Gastroesophageal sphincter (tissue), 4 donors: ENCODE measurements around the gene C9orf85. TPM values are rescaled to one million over a fixed set of nuclear protein-coding genes. Genes with fewer than 3 reads are reported as not detected.
A peak's percentile ranks its signal among the peaks of the same experiment; 100 is the strongest.

Source experiments
- ATAC-seq: fragments of 150-250 bp; one replicate; pipeline ENCODE4 v1.9.1; 2016; ENCODE audit warnings: mild to moderate bottlenecking, moderate library complexity
- H3K27ac ChIP-seq, 4 donors: fragments of 200-600 bp; sonication (generic) in 3 of 4; 1 replicate in 3 of 4; 2 replicates in 1 of 4; pipeline ENCODE4 v1.5.1; 2016 to 2019
- H3K27me3 ChIP-seq: fragments of 200-600 bp; sonication (generic); one replicate; pipeline ENCODE4 v1.5.1; 2019
- H3K36me3 ChIP-seq, 2 donors: fragments of 200-600 bp; sonication (generic); one replicate each; pipeline ENCODE4 v1.5.1; 2019; ENCODE audit warnings: control low read depth in 1 of 2
- H3K4me1 ChIP-seq, 3 donors: fragments of 200-600 bp; sonication (generic); 1 replicate in 2 of 3; 2 replicates in 1 of 3; pipeline ENCODE4 v1.5.1; 2016 to 2019; ENCODE audit warnings: control low read depth in 2 of 3
- H3K4me3 ChIP-seq, 2 donors: fragments of 200-600 bp; sonication (generic); one replicate each; pipeline ENCODE4 v1.5.1; 2019; ENCODE audit warnings: mild to moderate bottlenecking in 1 of 2, moderate library complexity in 1 of 2
- H3K9me3 ChIP-seq, 3 donors: fragments of 200-600 bp; sonication (generic); one replicate each; pipeline ENCODE4 v1.5.1; 2017 to 2019; ENCODE audit warnings: control low read depth in 2 of 3
- CTCF ChIP-seq, 4 experiments: fragments of 200-600 bp in 2 of 4; fragments of 450-650 bp in 2 of 4; sonication (generic) in 1 of 4; IDR thresholded peaks; one replicate each; pipeline ENCODE4 v1.5.1; 2017 to 2019; ENCODE audit warnings: antibody characterized with exemption in 4 of 4, mild to moderate bottlenecking in 2 of 4, moderate library complexity in 2 of 4
- EP300 ChIP-seq: sonication (generic); formaldehyde crosslinking; IDR thresholded peaks from one replicate; pipeline ENCODE4 v1.6.1; 2017; ENCODE audit warnings: antibody characterized with exemption, mild to moderate bottlenecking
- POLR2A ChIP-seq, 2 donors: fragments of 450-650 bp; IDR thresholded peaks; one replicate each; pipeline ENCODE4 v1.6.1; 2017; ENCODE audit warnings: antibody characterized with exemption in 2 of 2, mild to moderate bottlenecking in 2 of 2, moderate library complexity in 1 of 2
- POLR2AphosphoS5 ChIP-seq: sonication (generic); formaldehyde crosslinking; IDR thresholded peaks from one replicate; pipeline ENCODE4 v1.6.1; 2017; ENCODE audit warnings: antibody characterized with exemption
- WGBS, 2 donors: methylation state at CpG; one replicate each; pipeline ENCODE4 v1.1.5; 2018; ENCODE audit warnings: low coverage in 1 of 2; 5-methylcytosine and 5-hydroxymethylcytosine counted together
- total RNA-seq, 4 donors: library from RNA; depleted of rRNA; stranded (reverse); fragments of >200 nt; gene quantifications; one replicate each; pipeline ENCODE4 v1.1.0, GENCODE V29; 2016

C9orf85 gene
- total RNA-seq, 4 donors from 2014 or later: 9.8 to 14.6 (median 11.9) TPM

GRCh38 chr9:71910650-71911060 is 784 bp upstream of the C9orf85 start:
- Histone ChIP-seq H3K9me3 (no peaks in the 10 kb centered on the region), H3K4me3 (peak overlapping the region; percentile 89 to 94), H3K27me3 (no peaks in the 10 kb centered on the region), H3K36me3 (no peaks in the 10 kb centered on the region), H3K27ac (peak overlapping the region; percentile 64 to 94 (median 92)), H3K4me1 (peaks cover 0 to 62% (median 9%) of the 10 kb centered on the region in 3 donors)
- peak in 1 of 4 experiments; percentile 25 for TF ChIP-seq CTCF (IDR thresholded peaks at IDR 0.05)
- TF ChIP-seq POLR2AphosphoS5: no peak
- WGBS, 2 donors: no CpG with 5 or more reads among the region's 56 CpGs
- peak; percentile 31 for ATAC-seq

- WGBS, 2 donors: 1% methylated on average over 8 to 9 of the region's 9 CpGs
- ATAC-seq: no peak
- TF ChIP-seq POLR2A (IDR thresholded peaks at IDR 0.05) (no peak), EP300 (no peak), POLR2AphosphoS5 (no peak), CTCF (IDR thresholded peaks at IDR 0.05) (no peak)
These were observed 483 bp downstream of the C9orf85 start for GRCh38 chr9:71911908-71912335.

GRCh38 chr9:71915495-71915894 is 4.1 kb downstream of the C9orf85 start:
- no peaks in the 10 kb centered on the region for H3K27me3 ChIP-seq
- H3K9me3 ChIP-seq: no peaks in the 10 kb centered on the region
- H3K4me3 ChIP-seq: no peak overlapping the region
- no peak for ATAC-seq
- no peak overlapping the region for H3K27ac ChIP-seq
- TF ChIP-seq POLR2AphosphoS5 (no peak), POLR2A (IDR thresholded peaks at IDR 0.05) (no peak), CTCF (IDR thresholded peaks at IDR 0.05) (no peak), EP300 (no peak)
- peaks cover 5 to 38% (median 9%) of the 10 kb centered on the region in 3 donors for H3K4me1 ChIP-seq
- H3K36me3 ChIP-seq: no peaks in the 10 kb centered on the region

More at GRCh38 chr9:71911908-71912335, 483 bp downstream of the C9orf85 start:
- H3K36me3 ChIP-seq: no peaks in the 10 kb centered on the region
- H3K9me3 ChIP-seq: no peaks in the 10 kb centered on the region
- peak overlapping the region; percentile 75 to 94 (median 92) for H3K27ac ChIP-seq
- H3K4me1 ChIP-seq: peaks cover 0 to 59% (median 9%) of the 10 kb centered on the region in 3 donors
- H3K27me3 ChIP-seq: no peaks in the 10 kb centered on the region
- H3K4me3 ChIP-seq: peak overlapping the region; percentile 89 to 94

GRCh38 chr9:71916834-71917534 is 5.5 kb downstream of the C9orf85 start:
- Histone ChIP-seq H3K4me1 (peaks cover 5 to 36% (median 9%) of the 10 kb centered on the region in 3 donors), H3K27ac (no peak overlapping the region), H3K27me3 (no peaks in the 10 kb centered on the region), H3K36me3 (no peaks in the 10 kb centered on the region), H3K9me3 (no peaks in the 10 kb centered on the region), H3K4me3 (no peak overlapping the region)
- TF ChIP-seq POLR2A (IDR thresholded peaks at IDR 0.05): no peak
- no peak for TF ChIP-seq POLR2AphosphoS5
- no peak for TF ChIP-seq EP300
- no peak for TF ChIP-seq CTCF (IDR thresholded peaks at IDR 0.05)
- no peak for ATAC-seq

DNA sequence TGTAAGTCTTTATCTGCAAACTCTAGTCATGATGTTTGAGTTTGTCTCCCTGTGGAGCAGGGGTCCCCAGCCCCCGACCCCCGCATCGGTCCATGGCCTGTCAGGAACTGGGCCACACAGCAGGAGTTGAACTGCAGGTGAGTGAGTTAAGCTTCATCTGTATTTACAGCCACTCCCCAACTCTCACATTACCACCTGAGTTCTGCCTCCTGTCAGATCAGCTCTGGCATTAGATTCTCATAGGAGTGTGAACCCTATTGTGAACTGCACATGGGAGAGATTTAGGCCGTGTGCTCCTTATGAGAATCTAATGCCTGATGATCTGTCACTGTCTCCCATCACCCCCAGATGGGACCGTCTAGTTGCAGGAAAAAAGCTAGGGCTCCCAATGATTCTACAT is 7.0 kb downstream of the C9orf85 start:
- H3K27me3 ChIP-seq: no peaks in the 10 kb centered on the region
- no peak for ATAC-seq
- TF ChIP-seq CTCF (IDR thresholded peaks at IDR 0.05) (no peak), POLR2A (IDR thresholded peaks at IDR 0.05) (no peak), EP300 (no peak), POLR2AphosphoS5 (no peak)
- peaks cover 0 to 14% of the 10 kb centered on the region in 2 donors for H3K36me3 ChIP-seq
- H3K4me3 ChIP-seq: no peak overlapping the region
- no peak overlapping the region for H3K27ac ChIP-seq
- WGBS, 2 donors: 88 to 100% methylated on average over 3 to 4 of the region's 5 CpGs
- H3K4me1 ChIP-seq: peaks cover 0 to 21% (median 5%) of the 10 kb centered on the region in 3 donors
- no peaks in the 10 kb centered on the region for H3K9me3 ChIP-seq
